HEK293 (cell line): ENCODE data around the gene IL2RA.

Experiments
- CTCF ChIA-PET: fragments of 350-600 bp; formaldehyde crosslinking; extraction: SDS; loops from one replicate; lab custom pipeline; 2021; ENCODE audit warnings: antibody characterized with exemption; lab: Yijun Ruan, JAX
- POLR2A ChIA-PET: fragments of 300-600 bp; formaldehyde crosslinking; extraction: SDS; loops from one replicate; lab custom pipeline; 2020; ENCODE audit warnings: antibody characterized with exemption, inconsistent platforms; lab: Yijun Ruan, JAX
- H3K27ac ChIP-seq: fragments of 200-500 bp; sonication (Bioruptor generic); 2 replicates; pipeline ENCODE4 v1.5.1; 2014; ENCODE audit warnings: low read depth, low read length, control low read depth, inconsistent platforms; ENCODE audit errors: extremely low read depth
- H3K36me3 ChIP-seq, 2 experiments: fragments of 200-500 bp in 1 of 2; sonication (Bioruptor generic) in 1 of 2; 1 replicate in 1 of 2; 2 replicates in 1 of 2; pipeline ENCODE4 v1.5.1; 2014 to 2017; ENCODE audit warnings: inconsistent platforms in 2 of 2, low read length in 2 of 2; ENCODE audit not compliant: control insufficient read depth in 2 of 2, insufficient read depth in 1 of 2
- H3K4me1 ChIP-seq: fragments of 200-500 bp; sonication (Bioruptor generic); 2 replicates; pipeline ENCODE4 v1.5.1; 2014; ENCODE audit warnings: mild to moderate bottlenecking, low read length, inconsistent platforms; ENCODE audit not compliant: control insufficient read depth, insufficient read depth
- H3K4me3 ChIP-seq: 2 replicates; pipeline ENCODE4 v1.5.1; 2011; ENCODE audit warnings: low read depth, mild to moderate bottlenecking, control low read depth, low read length, moderate library complexity
- H3K9me3 ChIP-seq: fragments of 200-500 bp; sonication (Bioruptor generic); 2 replicates; pipeline ENCODE4 v1.5.1; 2014; ENCODE audit warnings: low read depth, low read length, inconsistent platforms; ENCODE audit not compliant: control insufficient read depth, insufficient read depth
- KLF8 ChIP-seq: fragments of 450-650 bp; formaldehyde crosslinking; IDR thresholded peaks from 2 replicates; pipeline ENCODE4 v1.5.1; 2016; ENCODE audit warnings: missing biosample characterization, missing genetic modification characterization
- ZNF169 ChIP-seq: fragments of 450-650 bp; formaldehyde crosslinking; IDR thresholded peaks from 2 replicates; pipeline ENCODE4 v1.5.1; 2016; ENCODE audit warnings: missing biosample characterization, missing genetic modification characterization
- ZNF544 ChIP-seq: fragments of 450-650 bp; formaldehyde crosslinking; IDR thresholded peaks from 2 replicates; pipeline ENCODE4 v1.5.0; 2017; ENCODE audit warnings: missing biosample characterization, missing genetic modification characterization
- ZNF626 ChIP-seq: fragments of 450-650 bp; sonication (Bioruptor Pico); formaldehyde crosslinking; IDR thresholded peaks from 2 replicates; pipeline ENCODE4 v1.5.1; 2018; ENCODE audit warnings: missing biosample characterization, missing genetic modification characterization, inconsistent platforms
- ZNF791 ChIP-seq: fragments of 450-650 bp; formaldehyde crosslinking; IDR thresholded peaks from 2 replicates; pipeline ENCODE4 v1.5.1; 2016; ENCODE audit warnings: missing biosample characterization, missing genetic modification characterization
- TF ChIP-seq, protein P1 (sequence below): fragments of 450-650 bp; formaldehyde crosslinking; IDR thresholded peaks from 2 replicates; pipeline ENCODE4 v1.5.1; 2016; ENCODE audit warnings: missing biosample characterization, missing genetic modification characterization, borderline replicate concordance
- TF ChIP-seq, protein P2 (sequence below): fragments of 450-650 bp; formaldehyde crosslinking; IDR thresholded peaks from 2 replicates; pipeline ENCODE4 v1.5.1; 2017; ENCODE audit warnings: missing biosample characterization, mild to moderate bottlenecking, missing genetic modification characterization, moderate library complexity
- TF ChIP-seq, protein P3 (sequence below): fragments of 450-650 bp; formaldehyde crosslinking; IDR thresholded peaks from 2 replicates; pipeline ENCODE4 v1.5.1; 2016; ENCODE audit warnings: missing biosample characterization, missing genetic modification characterization
- TF ChIP-seq, protein P4 (sequence below): fragments of 450-650 bp; formaldehyde crosslinking; IDR thresholded peaks from 2 replicates; pipeline ENCODE4 v1.5.1; 2016; ENCODE audit warnings: missing biosample characterization, missing genetic modification characterization

The IL2RA gene

DNA sequence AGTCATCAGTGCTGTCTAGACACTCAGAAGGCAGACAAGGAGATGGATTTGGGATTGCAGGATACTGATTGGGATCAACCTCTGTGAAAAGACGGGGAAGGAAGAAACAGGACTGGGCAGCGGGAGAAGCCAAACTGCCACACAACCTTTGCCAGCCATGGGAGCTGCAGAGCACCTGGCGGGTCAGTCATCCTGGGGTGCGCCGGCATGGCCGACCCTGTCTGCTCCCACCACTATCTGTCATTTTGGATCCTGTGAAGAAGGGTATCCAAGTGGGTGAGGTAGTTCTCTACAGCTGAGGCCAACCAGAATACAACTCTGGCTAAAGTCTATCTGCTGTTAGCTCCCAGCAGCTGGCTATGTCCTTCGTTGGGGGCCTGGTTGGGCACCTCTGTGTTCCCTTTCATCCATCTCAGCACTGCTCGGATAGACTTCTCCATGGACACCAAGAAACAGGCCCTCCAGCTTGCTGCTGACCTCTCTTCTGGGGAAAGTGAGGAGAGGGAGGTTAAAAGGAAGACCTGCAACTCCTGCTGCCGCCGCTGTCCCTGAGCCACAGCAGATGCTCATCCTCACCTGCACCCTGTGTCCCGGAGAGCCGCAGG lies 15.0 kb upstream of the IL2RA start:
- Histone ChIP-seq H3K27ac (no peak overlapping the region), H3K4me3 (no peak overlapping the region), H3K9me3 (no peaks in the 10 kb centered on the region), H3K36me3 (no peaks in the 10 kb centered on the region), H3K4me1 (no peaks in the 10 kb centered on the region)
- POLR2A ChIA-PET = no interaction called here
- TF ChIP-seq, protein P1, sequence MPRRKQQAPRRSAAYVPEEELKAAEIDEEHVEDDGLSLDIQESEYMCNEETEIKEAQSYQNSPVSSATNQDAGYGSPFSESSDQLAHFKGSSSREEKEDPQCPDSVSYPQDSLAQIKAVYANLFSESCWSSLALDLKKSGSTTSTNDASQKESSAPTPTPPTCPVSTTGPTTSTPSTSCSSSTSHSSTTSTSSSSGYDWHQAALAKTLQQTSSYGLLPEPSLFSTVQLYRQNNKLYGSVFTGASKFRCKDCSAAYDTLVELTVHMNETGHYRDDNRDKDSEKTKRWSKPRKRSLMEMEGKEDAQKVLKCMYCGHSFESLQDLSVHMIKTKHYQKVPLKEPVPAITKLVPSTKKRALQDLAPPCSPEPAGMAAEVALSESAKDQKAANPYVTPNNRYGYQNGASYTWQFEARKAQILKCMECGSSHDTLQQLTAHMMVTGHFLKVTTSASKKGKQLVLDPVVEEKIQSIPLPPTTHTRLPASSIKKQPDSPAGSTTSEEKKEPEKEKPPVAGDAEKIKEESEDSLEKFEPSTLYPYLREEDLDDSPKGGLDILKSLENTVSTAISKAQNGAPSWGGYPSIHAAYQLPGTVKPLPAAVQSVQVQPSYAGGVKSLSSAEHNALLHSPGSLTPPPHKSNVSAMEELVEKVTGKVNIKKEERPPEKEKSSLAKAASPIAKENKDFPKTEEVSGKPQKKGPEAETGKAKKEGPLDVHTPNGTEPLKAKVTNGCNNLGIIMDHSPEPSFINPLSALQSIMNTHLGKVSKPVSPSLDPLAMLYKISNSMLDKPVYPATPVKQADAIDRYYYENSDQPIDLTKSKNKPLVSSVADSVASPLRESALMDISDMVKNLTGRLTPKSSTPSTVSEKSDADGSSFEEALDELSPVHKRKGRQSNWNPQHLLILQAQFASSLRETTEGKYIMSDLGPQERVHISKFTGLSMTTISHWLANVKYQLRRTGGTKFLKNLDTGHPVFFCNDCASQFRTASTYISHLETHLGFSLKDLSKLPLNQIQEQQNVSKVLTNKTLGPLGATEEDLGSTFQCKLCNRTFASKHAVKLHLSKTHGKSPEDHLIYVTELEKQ (tag by site-specific recombination) = no peak
- TF ChIP-seq, protein P2, sequence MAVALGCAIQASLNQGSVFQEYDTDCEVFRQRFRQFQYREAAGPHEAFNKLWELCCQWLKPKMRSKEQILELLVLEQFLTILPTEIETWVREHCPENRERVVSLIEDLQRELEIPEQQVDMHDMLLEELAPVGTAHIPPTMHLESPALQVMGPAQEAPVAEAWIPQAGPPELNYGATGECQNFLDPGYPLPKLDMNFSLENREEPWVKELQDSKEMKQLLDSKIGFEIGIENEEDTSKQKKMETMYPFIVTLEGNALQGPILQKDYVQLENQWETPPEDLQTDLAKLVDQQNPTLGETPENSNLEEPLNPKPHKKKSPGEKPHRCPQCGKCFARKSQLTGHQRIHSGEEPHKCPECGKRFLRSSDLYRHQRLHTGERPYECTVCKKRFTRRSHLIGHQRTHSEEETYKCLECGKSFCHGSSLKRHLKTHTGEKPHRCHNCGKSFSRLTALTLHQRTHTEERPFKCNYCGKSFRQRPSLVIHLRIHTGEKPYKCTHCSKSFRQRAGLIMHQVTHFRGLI (tag by site-specific recombination) = peak; percentile 97
- TF ChIP-seq ZNF169 (tag by site-specific recombination) = no peak
- TF ChIP-seq ZNF544 (tag by site-specific recombination) = no peak
- CTCF ChIA-PET = interaction anchor here (0.6 to 2.9 kb wide), 2 partner anchors 10 to 16 kb away, joined by 4 to 17 read pairs; no protein-coding TSS in a partner anchor

DNA sequence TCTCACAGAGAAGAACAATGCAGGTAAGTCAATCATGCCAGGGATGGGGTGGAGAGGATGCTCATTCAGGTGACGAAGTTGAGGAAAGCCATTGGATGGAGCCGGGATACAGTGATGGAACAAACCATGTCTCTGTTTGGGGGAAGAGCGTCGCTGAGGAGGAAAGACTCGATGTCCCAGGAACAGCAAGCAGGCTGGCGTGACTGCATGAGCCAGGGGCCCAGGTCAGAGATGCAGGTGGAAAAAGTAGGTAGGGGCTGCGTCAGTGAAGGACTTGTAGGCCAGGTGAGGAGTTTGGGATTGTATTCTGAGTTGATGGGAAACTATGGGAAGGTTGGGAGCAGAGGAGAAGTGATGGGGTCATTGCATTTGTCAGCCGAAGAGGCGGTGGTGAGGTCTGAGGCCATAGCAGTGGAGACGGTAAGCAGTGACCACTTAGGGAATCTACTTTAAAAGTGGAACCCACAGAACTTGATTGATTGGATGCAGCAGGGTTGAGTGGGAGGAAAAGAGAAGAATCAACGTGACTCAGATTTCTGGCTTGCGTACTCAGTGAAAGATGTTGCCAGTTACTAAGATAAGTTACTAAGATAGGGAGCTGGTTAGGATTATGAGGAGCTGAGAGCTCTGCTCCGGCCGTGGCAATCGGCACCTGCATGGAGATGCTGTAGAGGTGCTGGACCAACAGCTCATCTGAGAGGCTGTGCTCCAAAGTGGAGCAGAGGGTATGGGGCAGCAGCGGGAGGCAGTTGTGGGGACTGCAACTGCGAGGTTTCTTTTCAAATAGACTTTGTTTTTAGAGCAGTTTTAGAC lies 12.5 kb upstream of the IL2RA start:
- no peak overlapping the region for H3K4me3 ChIP-seq
- TF ChIP-seq ZNF791 (tag by site-specific recombination) (no peak), ZNF169 (tag by site-specific recombination) (no peak), ZNF626 (tag by site-specific recombination) (no peak), KLF8 (no peak)
- TF ChIP-seq, protein P3, sequence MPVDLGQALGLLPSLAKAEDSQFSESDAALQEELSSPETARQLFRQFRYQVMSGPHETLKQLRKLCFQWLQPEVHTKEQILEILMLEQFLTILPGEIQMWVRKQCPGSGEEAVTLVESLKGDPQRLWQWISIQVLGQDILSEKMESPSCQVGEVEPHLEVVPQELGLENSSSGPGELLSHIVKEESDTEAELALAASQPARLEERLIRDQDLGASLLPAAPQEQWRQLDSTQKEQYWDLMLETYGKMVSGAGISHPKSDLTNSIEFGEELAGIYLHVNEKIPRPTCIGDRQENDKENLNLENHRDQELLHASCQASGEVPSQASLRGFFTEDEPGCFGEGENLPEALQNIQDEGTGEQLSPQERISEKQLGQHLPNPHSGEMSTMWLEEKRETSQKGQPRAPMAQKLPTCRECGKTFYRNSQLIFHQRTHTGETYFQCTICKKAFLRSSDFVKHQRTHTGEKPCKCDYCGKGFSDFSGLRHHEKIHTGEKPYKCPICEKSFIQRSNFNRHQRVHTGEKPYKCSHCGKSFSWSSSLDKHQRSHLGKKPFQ (tag by site-specific recombination) = no peak
- TF ChIP-seq, protein P4, sequence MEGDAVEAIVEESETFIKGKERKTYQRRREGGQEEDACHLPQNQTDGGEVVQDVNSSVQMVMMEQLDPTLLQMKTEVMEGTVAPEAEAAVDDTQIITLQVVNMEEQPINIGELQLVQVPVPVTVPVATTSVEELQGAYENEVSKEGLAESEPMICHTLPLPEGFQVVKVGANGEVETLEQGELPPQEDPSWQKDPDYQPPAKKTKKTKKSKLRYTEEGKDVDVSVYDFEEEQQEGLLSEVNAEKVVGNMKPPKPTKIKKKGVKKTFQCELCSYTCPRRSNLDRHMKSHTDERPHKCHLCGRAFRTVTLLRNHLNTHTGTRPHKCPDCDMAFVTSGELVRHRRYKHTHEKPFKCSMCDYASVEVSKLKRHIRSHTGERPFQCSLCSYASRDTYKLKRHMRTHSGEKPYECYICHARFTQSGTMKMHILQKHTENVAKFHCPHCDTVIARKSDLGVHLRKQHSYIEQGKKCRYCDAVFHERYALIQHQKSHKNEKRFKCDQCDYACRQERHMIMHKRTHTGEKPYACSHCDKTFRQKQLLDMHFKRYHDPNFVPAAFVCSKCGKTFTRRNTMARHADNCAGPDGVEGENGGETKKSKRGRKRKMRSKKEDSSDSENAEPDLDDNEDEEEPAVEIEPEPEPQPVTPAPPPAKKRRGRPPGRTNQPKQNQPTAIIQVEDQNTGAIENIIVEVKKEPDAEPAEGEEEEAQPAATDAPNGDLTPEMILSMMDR (tag by site-specific recombination) = no peak
- CTCF ChIA-PET = interaction anchor here (2.9 kb wide), 1 partner anchor 12 kb away, joined by 17 read pairs; no protein-coding TSS in a partner anchor
- POLR2A ChIA-PET = no interaction called here
- no peak overlapping the region for H3K27ac ChIP-seq
- no peaks in the 10 kb centered on the region for H3K36me3 ChIP-seq
- no peaks in the 10 kb centered on the region for H3K9me3 ChIP-seq
- H3K4me1 ChIP-seq = no peaks in the 10 kb centered on the region
